Adrenal gland (tissue), 12 donors: Measurements from ENCODE around the gene KCNE1. TPM values are rescaled to one million over a fixed set of nuclear protein-coding genes. Genes with fewer than 3 reads are reported as not detected.

Experiments
- DNase-seq, 7 donors: peaks; one replicate each; pipeline ENCODE4 v3.0.0-alpha.2; 2019 to 2020
- H3K27ac ChIP-seq, 5 donors: fragments of 200-600 bp; sonication (generic) in 4 of 5; 1 replicate in 3 of 5; 2 replicates in 2 of 5; pipeline versions ENCODE4 v1.5.1 to v1.8.0; 2016 to 2020; ENCODE audit warnings: mild to moderate bottlenecking in 1 of 5
- H3K27me3 ChIP-seq: fragments of 200-600 bp; 2 replicates; pipeline ENCODE4 v1.8.0; 2021
- H3K36me3 ChIP-seq, 2 donors: fragments of 200-600 bp; replicated peaks in 1 of 2; 1 replicate in 1 of 2; 2 replicates in 1 of 2; pipeline versions ENCODE4 v1.5.1 to v1.8.0; 2018 to 2022
- H3K4me1 ChIP-seq, 2 donors: fragments of 200-600 bp; replicated peaks in 1 of 2; 1 replicate in 1 of 2; 2 replicates in 1 of 2; pipeline versions ENCODE4 v1.5.1 to v1.8.0; 2018 to 2021
- H3K4me3 ChIP-seq, 4 donors: fragments of 200-600 bp; sonication (generic) in 3 of 4; one replicate each; pipeline ENCODE4 v1.5.1; 2016 to 2018
- H3K9me3 ChIP-seq, 3 donors: fragments of 200-600 bp; sonication (generic) in 1 of 3; replicated peaks in 1 of 3; 1 replicate in 2 of 3; 2 replicates in 1 of 3; pipeline versions ENCODE4 v1.5.1 to v1.8.0; 2016 to 2021
- CTCF ChIP-seq, 6 experiments: fragments of 450-650 bp in 4 of 6; fragments of 200-600 bp in 2 of 6; sonication (generic) in 1 of 6; IDR thresholded peaks; 1 replicate in 5 of 6; 2 replicates in 1 of 6; pipeline versions ENCODE4 v1.5.1 to v1.8.0; 2016 to 2021; ENCODE audit warnings: antibody characterized with exemption in 6 of 6, mild to moderate bottlenecking in 2 of 6, moderate library complexity in 1 of 6
- POLR2A ChIP-seq, 2 donors: fragments of 450-650 bp; IDR thresholded peaks; one replicate each; pipeline ENCODE4 v1.6.1; 2017; ENCODE audit warnings: antibody characterized with exemption in 2 of 2, mild to moderate bottlenecking in 2 of 2, moderate library complexity in 1 of 2
- WGBS, 4 donors: extraction: QIAGEN DNeasy Blood & Tissue Kit in 2 of 4; methylation state at CpG; one replicate each; pipeline versions ENCODE4 v1.1.5 to v1.1.7; 2013 to 2017; 5-methylcytosine and 5-hydroxymethylcytosine counted together
- intact Hi-C, 2 donors: fragments of 100-400 bp; cut with DNase I; formaldehyde crosslinking; loops; one replicate each; pipeline versions ENCODE4 v1.14.1 to v1.15.0; 2022 to 2023
- polyA plus RNA-seq, 3 donors: library from polyadenylated mRNA; stranded (reverse); fragments of 200-250 nt in 2 of 3; fragments of 350-450 nt in 1 of 3; fragmentation: Illumina TruSeq in 1 of 3; extraction: RNeasy Lipid Tissue Mini Kit (QIAGEN cat#74804) in 1 of 3; gene quantifications; one replicate each; pipeline ENCODE4 v1.2.3, GENCODE V29; 2013 to 2014
- total RNA-seq, 9 donors: library from RNA; depleted of rRNA in 4 of 9; stranded (reverse); fragments of >200 nt in 4 of 9; fragments of 120-200 nt in 1 of 9; fragmentation: NEBNext Ultra II Directional in 1 of 9; extraction: Animal tissue kit (Norgen Biotek cat#: 25700) in 1 of 9; gene quantifications; one replicate each; pipeline versions ENCODE4 v1.1.0 to v1.2.4, GENCODE V29; 2013 to 2023
- donor health status: healthy with polysubstance abuse.
- donor health status: Bipolar disorder and iron deficiency.
- donor health status: DM: yes; HTN: yes; CAD: no.
- donor health status: DM: no; HTN: no; CAD: no.
- donor health status: DM: no; HTN: no; CAD: no.
- donor health status: DM: yes; HTN: yes; CAD: no.

Gene KCNE1
- total and polyA plus RNA-seq, 12 donors = 0.11 to 4.8 (median 1.9) TPM

DNA sequence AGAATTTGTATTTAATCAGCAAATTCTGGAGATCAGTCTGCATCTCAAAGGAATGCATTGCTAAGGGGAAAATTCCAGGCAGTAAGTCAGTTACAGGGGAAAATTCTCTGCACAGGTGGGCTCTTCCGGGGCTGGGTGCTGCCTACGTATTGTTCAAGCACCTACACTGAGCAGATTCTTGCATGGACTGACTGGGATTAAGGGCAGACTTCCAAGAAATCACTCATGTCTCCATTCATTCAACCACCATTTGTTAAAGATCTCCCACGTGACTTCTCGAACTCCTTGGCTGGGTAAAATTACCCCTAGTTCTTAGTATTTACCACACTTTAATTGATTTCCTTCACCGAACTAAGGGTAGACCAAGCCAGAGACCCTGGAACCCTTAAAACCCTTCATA is 28.2 kb upstream of the KCNE1 start:
- intact Hi-C loops = no loop called here
- WGBS, 4 donors = 87 to 90% (median 88%) methylated on average over 5 of the region's 5 CpGs
- Histone ChIP-seq H3K36me3 (no peaks in the 10 kb centered on the region), H3K9me3 (no peaks in the 10 kb centered on the region), H3K4me3 (no peak overlapping the region), H3K27ac (no peak overlapping the region), H3K4me1 (peaks cover 0 to 20% of the 10 kb centered on the region in 2 donors), H3K27me3 (no peaks in the 10 kb centered on the region)
- no peak for DNase-seq
- no peak for TF ChIP-seq CTCF (IDR thresholded peaks at IDR 0.05)
- TF ChIP-seq POLR2A (IDR thresholded peaks at IDR 0.05) = no peak

DNA sequence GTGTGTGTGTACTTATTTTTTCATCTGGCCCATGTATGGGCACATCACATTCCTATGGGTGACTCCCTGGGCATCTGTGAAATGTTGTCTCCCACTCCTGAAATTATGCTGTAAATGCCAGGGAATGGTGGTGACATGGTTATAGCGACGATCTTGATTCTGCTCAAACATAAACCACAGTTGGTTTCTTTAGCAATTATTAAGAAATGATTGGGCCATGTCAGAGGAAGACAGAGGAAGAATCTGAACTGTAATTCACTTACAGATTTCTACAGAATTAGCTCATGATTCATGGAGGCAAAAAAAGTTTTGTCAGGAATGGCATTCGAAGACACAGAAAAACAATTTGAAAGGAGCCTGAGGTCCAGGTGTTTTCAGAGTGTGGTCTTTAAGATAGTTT is 25.8 kb upstream of the KCNE1 start:
- H3K4me3 ChIP-seq = no peak overlapping the region
- intact Hi-C loops = no loop called here
- DNase-seq = no peak
- 69 to 91% (median 82%) methylated on average over 3 of the region's 3 CpGs for WGBS, 4 donors
- no peaks in the 10 kb centered on the region for H3K9me3 ChIP-seq
- peaks cover 0 to 20% of the 10 kb centered on the region in 2 donors for H3K4me1 ChIP-seq
- H3K36me3 ChIP-seq = no peaks in the 10 kb centered on the region
- H3K27ac ChIP-seq = no peak overlapping the region
- TF ChIP-seq CTCF (IDR thresholded peaks at IDR 0.05) = no peak
- no peak for TF ChIP-seq POLR2A (IDR thresholded peaks at IDR 0.05)
- no peaks in the 10 kb centered on the region for H3K27me3 ChIP-seq

GRCh38 chr21:34536820-34537219 is 24.8 kb upstream of the KCNE1 start:
- DNase-seq = peak in 4 of 7 donors; percentile 55 to 63 (median 62)
- intact Hi-C loops = no loop called here
- H3K4me1 ChIP-seq = peaks cover 0 to 20% of the 10 kb centered on the region in 2 donors
- H3K9me3 ChIP-seq = no peaks in the 10 kb centered on the region
- H3K27me3 ChIP-seq = no peaks in the 10 kb centered on the region
- 16 to 55% (median 25%) methylated on average over 2 of the region's 2 CpGs for WGBS, 4 donors
- TF ChIP-seq CTCF (IDR thresholded peaks at IDR 0.05) = no peak
- TF ChIP-seq POLR2A (IDR thresholded peaks at IDR 0.05) = peak in 1 of 2 donors; percentile 22
- peak overlapping the region in 3 of 5 donors; percentile 5 to 76 (median 63) for H3K27ac ChIP-seq
- no peak overlapping the region for H3K4me3 ChIP-seq
- no peaks in the 10 kb centered on the region for H3K36me3 ChIP-seq

DNA sequence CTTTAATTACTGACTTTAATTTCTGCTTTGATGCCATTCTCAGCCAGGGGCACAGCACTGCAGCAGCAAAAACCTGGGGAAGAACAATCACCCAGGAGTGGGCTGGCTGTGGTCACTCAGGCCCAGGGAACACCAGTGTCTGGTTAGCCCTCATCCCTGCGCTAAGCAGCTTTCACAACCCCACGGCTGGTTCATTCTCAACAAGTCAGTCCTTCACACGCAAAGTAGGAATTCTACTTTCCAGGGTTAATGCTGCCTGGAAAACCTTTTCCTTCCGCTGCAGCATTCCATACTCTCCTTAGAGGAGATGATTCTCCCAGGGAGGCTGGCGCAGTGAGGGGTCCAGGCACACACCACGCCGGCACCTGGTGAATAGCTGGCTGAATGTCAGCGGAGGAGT is 24.3 kb upstream of the KCNE1 start:
- WGBS, 4 donors = 95 to 97% (median 95%) methylated on average over 8 of the region's 8 CpGs
- Histone ChIP-seq H3K4me3 (no peak overlapping the region), H3K36me3 (no peaks in the 10 kb centered on the region), H3K4me1 (peaks cover 0 to 25% of the 10 kb centered on the region in 2 donors), H3K27me3 (no peaks in the 10 kb centered on the region), H3K9me3 (no peaks in the 10 kb centered on the region), H3K27ac (peak overlapping the region in 3 of 5 donors; percentile 5 to 63 (median 47))
- TF ChIP-seq POLR2A (IDR thresholded peaks at IDR 0.05) (no peak), CTCF (IDR thresholded peaks at IDR 0.05) (no peak)
- intact Hi-C loops = no loop called here
- no peak for DNase-seq
